Loucy (cell line): ENCODE results near the gene SNHG17.

Experiments used
- H2AFZ ChIP-seq: fragments of 200-600 bp; sonication (generic); 2 replicates; pipeline ENCODE4 v1.6.0; 2016; ENCODE audit warnings: antibody characterized with exemption, mild to moderate bottlenecking, low read length, moderate library complexity
- H3F3A ChIP-seq: fragments of 200-600 bp; 2 replicates; pipeline ENCODE4 v1.6.0; 2016; ENCODE audit warnings: antibody characterized with exemption, low read depth, mild to moderate bottlenecking
- H3K27me3 ChIP-seq: fragments of 200-600 bp; sonication (generic); 2 replicates; pipeline ENCODE4 v1.6.1; 2014; ENCODE audit warnings: low read length, mild to moderate bottlenecking; ENCODE audit not compliant: insufficient read depth, poor library complexity, severe bottlenecking
- H3K36me3 ChIP-seq: fragments of 200-600 bp; sonication (generic); 2 replicates; pipeline ENCODE4 v1.6.1; 2016; ENCODE audit warnings: low read length; ENCODE audit not compliant: insufficient read depth
- H3K4me1 ChIP-seq: fragments of 200-600 bp; sonication (generic); 2 replicates; pipeline ENCODE4 v1.5.1; 2014; ENCODE audit warnings: low read length, mild to moderate bottlenecking; ENCODE audit not compliant: insufficient read depth, poor library complexity, severe bottlenecking
- H3K4me2 ChIP-seq: fragments of 200-600 bp; sonication (generic); 2 replicates; pipeline ENCODE4 v1.6.0; 2014; ENCODE audit warnings: antibody characterized with exemption, low read length, low read depth, mild to moderate bottlenecking; ENCODE audit not compliant: poor library complexity, severe bottlenecking
- H3K4me3 ChIP-seq: fragments of 200-600 bp; sonication (generic); 2 replicates; pipeline ENCODE4 v1.5.1; 2014; ENCODE audit warnings: low read length, mild to moderate bottlenecking, mixed read lengths; ENCODE audit not compliant: poor library complexity, severe bottlenecking
- H3K79me2 ChIP-seq: fragments of 200-600 bp; sonication (generic); 2 replicates; pipeline ENCODE4 v1.6.1; 2014; ENCODE audit warnings: low read length; ENCODE audit not compliant: insufficient read depth
- H3K9ac ChIP-seq: fragments of 200-600 bp; sonication (generic); 2 replicates; pipeline ENCODE4 v1.6.0; 2014; ENCODE audit warnings: mild to moderate bottlenecking, low read depth, low read length, moderate library complexity; ENCODE audit not compliant: poor library complexity, severe bottlenecking
- H3K9me2 ChIP-seq: fragments of 200-600 bp; sonication (generic); replicated peaks from 2 replicates; pipeline ENCODE4 v1.6.1; 2016; ENCODE audit warnings: low read depth, low read length, mixed read lengths
- H3K9me3 ChIP-seq: fragments of 200-600 bp; sonication (generic); 2 replicates; pipeline ENCODE4 v1.6.1; 2014; ENCODE audit warnings: mild to moderate bottlenecking, antibody characterized with exemption, low read length, low read depth; ENCODE audit not compliant: insufficient read depth
- H4K20me1 ChIP-seq: fragments of 200-600 bp; sonication (generic); 2 replicates; pipeline ENCODE4 v1.6.0; 2014; ENCODE audit warnings: antibody characterized with exemption, low read length, mild to moderate bottlenecking; ENCODE audit not compliant: insufficient read depth, poor library complexity, severe bottlenecking
- CTCF ChIP-seq: fragments of 200-600 bp; sonication (generic); conservative IDR thresholded peaks from 2 replicates; pipeline ENCODE4 v1.5.1; 2014; ENCODE audit warnings: mild to moderate bottlenecking, antibody characterized with exemption, low read length
- EZH2phosphoT487 ChIP-seq: fragments of 200-600 bp; IDR thresholded peaks from 2 replicates; pipeline ENCODE4 v1.6.1; 2018; ENCODE audit warnings: antibody characterized with exemption, mild to moderate bottlenecking, moderate library complexity, borderline replicate concordance

SNHG17 gene

GRCh38 chr20:38473367-38473795, 38.3 kb upstream of the SNHG17 start:
- Histone ChIP-seq H3K9me3 (no peaks in the 10 kb centered on the region), H3K4me1 (peaks cover 40% of the 10 kb centered on the region), H3K79me2 (peaks cover 54% of the 10 kb centered on the region), H2AFZ (peak overlapping the region; percentile 79; the same call in 1 of the 2 replicates), H3K9me2 (no peaks in the 10 kb centered on the region), H3K36me3 (no peaks in the 10 kb centered on the region), H3F3A (no peaks in the 10 kb centered on the region), H4K20me1 (peaks cover 44% of the 10 kb centered on the region), H3K27me3 (no peaks in the 10 kb centered on the region), H3K4me3 (peak overlapping the region; percentile 95), H3K4me2 (peak overlapping the region; percentile 97), H3K9ac (peak overlapping the region; percentile 73)
- 0 out of 2 replicates have a peak, but pooled peaks have one; percentile 28 for TF ChIP-seq CTCF
- no peak for TF ChIP-seq EZH2phosphoT487

GRCh38 chr20:38472513-38473366, 37.6 kb upstream of the SNHG17 start, which contains the start of gene RALGAPB:
RALGAPB (plus strand) TSS chr20:38472843; CDS start chr20:38488433, 15,590 bp downstream.
- no peaks in the 10 kb centered on the region for H3K27me3 ChIP-seq
- H3K79me2 ChIP-seq: peaks cover 48% of the 10 kb centered on the region
- no peaks in the 10 kb centered on the region for H3K36me3 ChIP-seq
- peaks cover 40% of the 10 kb centered on the region for H3K4me1 ChIP-seq
- peak within 1 kb of the TSS; percentile 95 for H2AFZ ChIP-seq
- H3F3A ChIP-seq: no peaks in the 10 kb centered on the region
- no peaks in the 10 kb centered on the region for H3K9me2 ChIP-seq
- H3K9me3 ChIP-seq: no peaks in the 10 kb centered on the region
- TF ChIP-seq CTCF (peak; percentile 58), EZH2phosphoT487 (no peak)
- H3K9ac ChIP-seq: peak within 1 kb of the TSS; percentile 73
- peaks cover 41% of the 10 kb centered on the region for H4K20me1 ChIP-seq
- H3K4me2 ChIP-seq: peak within 1 kb of the TSS; percentile 97
- peak within 1 kb of the TSS; percentile 95 for H3K4me3 ChIP-seq

GRCh38 chr20:38471987-38472512, 36.9 kb upstream of the SNHG17 start:
- no peaks in the 10 kb centered on the region for H3F3A ChIP-seq
- no peaks in the 10 kb centered on the region for H3K9me2 ChIP-seq
- H3K36me3 ChIP-seq: no peaks in the 10 kb centered on the region
- H4K20me1 ChIP-seq: peaks cover 35% of the 10 kb centered on the region
- no peaks in the 10 kb centered on the region for H3K27me3 ChIP-seq
- TF ChIP-seq CTCF: no peak
- no peak for TF ChIP-seq EZH2phosphoT487
- no peaks in the 10 kb centered on the region for H3K9me3 ChIP-seq
- H3K4me3 ChIP-seq: peak overlapping the region; percentile 95
- H2AFZ ChIP-seq: peak overlapping the region; percentile 95
- H3K9ac ChIP-seq: peak overlapping the region; percentile 73
- peaks cover 40% of the 10 kb centered on the region for H3K4me1 ChIP-seq
- H3K4me2 ChIP-seq: peak overlapping the region; percentile 83
- H3K79me2 ChIP-seq: peaks cover 42% of the 10 kb centered on the region
